Thyroid gland (tissue), 4 donors: ENCODE results near the gene CD200. TPM values are rescaled to one million over a fixed set of nuclear protein-coding genes. Genes with fewer than 3 reads are reported as not detected.
"Not testable (repeated sequence)": the region's sequence is repeated elsewhere in the genome, so short reads cannot be mapped to it uniquely, and the experiment has no call there.

Experiments used
- DNase-seq, 2 donors: peaks; one replicate each; pipeline ENCODE4 v3.0.0-alpha.2; 2019
- H3K27ac ChIP-seq, 3 donors: fragments of 200-600 bp; sonication (generic); 1 replicate in 2 of 3; 2 replicates in 1 of 3; pipeline ENCODE4 v1.5.1; 2016 to 2019; ENCODE audit warnings: mild to moderate bottlenecking in 1 of 3, moderate library complexity in 1 of 3
- H3K27me3 ChIP-seq: fragments of 200-600 bp; sonication (generic); one replicate; pipeline ENCODE4 v1.5.1; 2019
- H3K36me3 ChIP-seq, 2 donors: fragments of 200-600 bp; sonication (generic); one replicate each; pipeline ENCODE4 v1.5.1; 2016 to 2019
- H3K4me1 ChIP-seq, 2 donors: fragments of 200-600 bp; sonication (generic); one replicate each; pipeline ENCODE4 v1.5.1; 2017 to 2019
- H3K4me3 ChIP-seq, 3 donors: fragments of 200-600 bp; sonication (generic); replicated peaks in 1 of 3; 1 replicate in 2 of 3; 2 replicates in 1 of 3; pipeline ENCODE4 v1.5.1; 2016; ENCODE audit warnings: mild to moderate bottlenecking in 1 of 3
- H3K9me3 ChIP-seq: fragments of 200-600 bp; sonication (generic); one replicate; pipeline ENCODE4 v1.5.1; 2017
- POLR2A ChIP-seq, 2 donors: fragments of 450-650 bp; IDR thresholded peaks; one replicate each; pipeline ENCODE4 v1.6.1; 2017; ENCODE audit warnings: antibody characterized with exemption in 2 of 2, mild to moderate bottlenecking in 2 of 2, moderate library complexity in 1 of 2
- WGBS, 2 donors: methylation state at CpG; one replicate each; pipeline ENCODE4 v1.1.5; 2017; 5-methylcytosine and 5-hydroxymethylcytosine counted together
- intact Hi-C: fragments of 100-400 bp; cut with DNase I; formaldehyde crosslinking; loops from one replicate; pipeline ENCODE4 v1.15.1; 2023
- total RNA-seq, 4 donors: library from RNA; depleted of rRNA; stranded (reverse); fragments of >200 nt; gene quantifications; one replicate each; pipeline ENCODE4 v1.2.3, GENCODE V29; 2016
- TF ChIP-seq, protein P1 (sequence below), 6 experiments: fragments of 200-600 bp in 3 of 6; fragments of 450-650 bp in 3 of 6; sonication (generic) in 3 of 6; IDR thresholded peaks; one replicate each; pipeline ENCODE4 v1.5.1; 2016 to 2019; ENCODE audit warnings: antibody characterized with exemption in 6 of 6, mild to moderate bottlenecking in 2 of 6, inconsistent platforms in 1 of 6, moderate library complexity in 1 of 6

Gene CD200
- total RNA-seq, 4 donors from 2014 or later, result 13.2 to 18.7 (median 15.8) TPM

DNA sequence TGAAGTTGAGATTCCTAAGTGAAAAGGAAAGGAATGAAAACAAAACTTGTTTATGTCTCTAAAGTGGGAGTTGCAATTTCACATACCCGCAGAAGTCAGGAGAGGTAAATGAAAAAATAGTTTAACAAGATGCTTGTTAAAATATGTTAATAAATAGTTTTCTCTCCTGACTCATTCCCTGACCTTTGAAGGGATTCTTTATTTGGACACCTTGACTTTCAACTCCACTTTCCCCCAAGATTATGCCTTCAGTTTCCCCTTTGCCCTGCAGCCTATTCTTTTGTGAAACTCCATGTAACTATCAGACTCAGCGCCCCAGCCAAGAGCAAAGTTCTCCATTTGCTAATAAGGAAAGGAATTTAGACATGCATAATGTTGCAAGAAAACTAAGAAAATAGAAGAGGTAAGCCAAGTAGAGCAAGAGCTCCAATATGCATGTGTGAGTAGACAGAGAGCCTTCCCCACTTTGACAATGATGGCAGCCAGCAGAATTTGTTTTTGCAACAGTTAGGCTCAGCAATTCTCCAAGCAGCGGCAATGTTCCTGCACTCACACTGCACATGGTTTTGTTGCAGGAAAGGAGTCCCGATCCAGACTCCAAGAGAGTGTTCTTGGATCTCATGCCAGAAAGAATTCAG is 61.2 kb downstream of the CD200 start:
- H3K9me3 ChIP-seq, result no peaks in the 10 kb centered on the region
- H3K36me3 ChIP-seq, result no peaks in the 10 kb centered on the region
- TF ChIP-seq POLR2A (IDR thresholded peaks at IDR 0.05), result no peak
- TF ChIP-seq, protein P1, sequence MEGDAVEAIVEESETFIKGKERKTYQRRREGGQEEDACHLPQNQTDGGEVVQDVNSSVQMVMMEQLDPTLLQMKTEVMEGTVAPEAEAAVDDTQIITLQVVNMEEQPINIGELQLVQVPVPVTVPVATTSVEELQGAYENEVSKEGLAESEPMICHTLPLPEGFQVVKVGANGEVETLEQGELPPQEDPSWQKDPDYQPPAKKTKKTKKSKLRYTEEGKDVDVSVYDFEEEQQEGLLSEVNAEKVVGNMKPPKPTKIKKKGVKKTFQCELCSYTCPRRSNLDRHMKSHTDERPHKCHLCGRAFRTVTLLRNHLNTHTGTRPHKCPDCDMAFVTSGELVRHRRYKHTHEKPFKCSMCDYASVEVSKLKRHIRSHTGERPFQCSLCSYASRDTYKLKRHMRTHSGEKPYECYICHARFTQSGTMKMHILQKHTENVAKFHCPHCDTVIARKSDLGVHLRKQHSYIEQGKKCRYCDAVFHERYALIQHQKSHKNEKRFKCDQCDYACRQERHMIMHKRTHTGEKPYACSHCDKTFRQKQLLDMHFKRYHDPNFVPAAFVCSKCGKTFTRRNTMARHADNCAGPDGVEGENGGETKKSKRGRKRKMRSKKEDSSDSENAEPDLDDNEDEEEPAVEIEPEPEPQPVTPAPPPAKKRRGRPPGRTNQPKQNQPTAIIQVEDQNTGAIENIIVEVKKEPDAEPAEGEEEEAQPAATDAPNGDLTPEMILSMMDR (IDR thresholded peaks at IDR 0.05), result no peak
- peaks cover 11 to 19% of the 10 kb centered on the region in 2 donors for H3K4me1 ChIP-seq
- no peaks in the 10 kb centered on the region for H3K27me3 ChIP-seq
- intact Hi-C loops, result no loop called here
- H3K4me3 ChIP-seq, result no peak overlapping the region
- WGBS, 2 donors, result 72 to 80% methylated on average over 4 of the region's 4 CpGs
- no peak for DNase-seq
- no peak overlapping the region for H3K27ac ChIP-seq

DNA sequence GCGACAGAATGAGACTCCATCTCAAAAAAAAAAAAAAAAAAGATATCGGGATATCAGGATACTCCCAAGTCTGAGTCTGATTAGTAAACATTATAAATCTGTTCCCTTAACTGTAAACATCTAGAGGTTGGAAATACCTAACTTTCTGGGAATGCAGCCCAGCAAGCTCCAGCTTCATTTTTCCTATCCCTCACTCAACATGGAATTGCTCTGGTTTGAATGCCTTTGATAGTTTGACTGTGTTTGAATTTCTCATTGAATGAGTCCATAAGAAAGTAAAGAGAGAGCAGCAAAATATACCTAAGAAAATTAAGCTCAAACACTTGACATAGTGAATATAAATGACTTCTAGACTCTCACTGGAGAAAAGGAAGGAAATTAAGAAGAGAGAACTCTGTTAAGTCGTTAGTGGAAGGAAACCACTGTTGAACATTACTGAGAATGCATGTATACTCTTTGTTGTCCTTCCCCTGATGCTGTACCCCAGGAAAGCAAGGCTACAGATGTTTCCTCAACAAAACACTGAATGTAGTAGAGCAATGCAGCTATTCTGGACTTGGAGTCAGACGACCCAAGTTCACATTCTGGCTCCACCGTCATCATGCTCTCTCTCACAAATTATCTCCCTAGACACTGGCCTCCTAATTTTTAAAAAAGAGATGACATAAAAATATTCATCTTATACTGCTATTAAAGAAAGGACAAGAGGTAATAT is 62.4 kb downstream of the CD200 start:
- WGBS, 2 donors, result 62% methylated on average over 5 of the region's 5 CpGs
- H3K27ac ChIP-seq, result no peak overlapping the region
- DNase-seq, result no peak
- H3K4me3 ChIP-seq, result no peak overlapping the region
- H3K27me3 ChIP-seq, result no peaks in the 10 kb centered on the region
- no peaks in the 10 kb centered on the region for H3K36me3 ChIP-seq
- H3K9me3 ChIP-seq, result no peaks in the 10 kb centered on the region
- TF ChIP-seq, protein P1 (IDR thresholded peaks at IDR 0.05), result no peak
- TF ChIP-seq POLR2A (IDR thresholded peaks at IDR 0.05), result no peak
- intact Hi-C loops, result no loop called here
- H3K4me1 ChIP-seq, result peaks cover 11 to 19% of the 10 kb centered on the region in 2 donors

DNA sequence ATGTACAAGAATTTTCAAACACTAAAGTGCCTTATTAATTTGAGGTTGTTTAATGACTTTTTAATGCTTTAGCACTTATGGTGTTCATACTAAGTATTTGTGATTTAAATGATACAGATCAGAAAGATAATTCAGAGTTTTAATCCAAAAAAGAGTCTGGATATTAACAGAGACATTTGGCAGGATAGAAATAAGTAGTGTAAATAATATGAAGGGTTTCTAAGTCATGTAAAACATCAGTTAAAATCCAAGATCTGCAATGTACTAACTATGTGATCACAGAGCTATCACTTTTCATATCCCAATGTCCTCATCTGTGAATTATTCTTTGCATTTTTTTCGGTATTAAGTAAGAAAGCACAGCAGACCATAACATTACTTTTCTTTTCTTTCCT is 62.9 kb downstream of the CD200 start:
- intact Hi-C loops, result no loop called here
- Histone ChIP-seq H3K9me3 (no peaks in the 10 kb centered on the region), H3K27ac (no peak overlapping the region), H3K4me3 (no peak overlapping the region), H3K36me3 (no peaks in the 10 kb centered on the region), H3K27me3 (no peaks in the 10 kb centered on the region), H3K4me1 (peaks cover 11 to 17% of the 10 kb centered on the region in 2 donors)
- no peak for DNase-seq
- no peak for TF ChIP-seq POLR2A (IDR thresholded peaks at IDR 0.05)
- TF ChIP-seq, protein P1 (IDR thresholded peaks at IDR 0.05), result no peak
- 0% methylated on average over 1 of the region's 1 CpG for WGBS, 2 donors

DNA sequence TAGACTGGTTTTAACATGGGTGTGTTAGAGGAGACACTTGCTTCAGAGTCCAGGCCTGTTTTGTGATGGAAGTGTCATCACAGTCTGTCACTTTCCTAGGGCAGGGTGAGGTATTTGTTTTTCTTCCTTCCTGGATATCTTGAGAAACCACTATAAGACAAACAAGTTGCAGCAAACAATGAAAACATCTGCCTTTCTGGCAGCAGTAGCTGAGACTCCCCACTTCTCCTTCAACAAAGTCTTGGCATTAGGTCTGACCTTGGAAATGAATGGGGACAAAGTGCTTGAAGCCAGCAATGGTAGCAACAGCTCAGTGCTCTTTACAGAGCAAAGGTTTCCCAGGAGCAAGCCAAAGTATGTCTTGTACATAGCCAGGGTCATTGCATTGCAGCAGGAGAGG is 64.6 kb downstream of the CD200 start:
- peaks cover 4 to 9% of the 10 kb centered on the region in 2 donors for H3K4me1 ChIP-seq
- H3K36me3 ChIP-seq, result no peaks in the 10 kb centered on the region
- intact Hi-C loops, result no loop called here
- no peak overlapping the region for H3K4me3 ChIP-seq
- DNase-seq, result no peak
- TF ChIP-seq POLR2A (IDR thresholded peaks at IDR 0.05), result no peak
- TF ChIP-seq, protein P1 (IDR thresholded peaks at IDR 0.05), result no peak
- H3K27me3 ChIP-seq, result no peaks in the 10 kb centered on the region
- H3K27ac ChIP-seq, result no peak overlapping the region
- no peaks in the 10 kb centered on the region for H3K9me3 ChIP-seq

DNA sequence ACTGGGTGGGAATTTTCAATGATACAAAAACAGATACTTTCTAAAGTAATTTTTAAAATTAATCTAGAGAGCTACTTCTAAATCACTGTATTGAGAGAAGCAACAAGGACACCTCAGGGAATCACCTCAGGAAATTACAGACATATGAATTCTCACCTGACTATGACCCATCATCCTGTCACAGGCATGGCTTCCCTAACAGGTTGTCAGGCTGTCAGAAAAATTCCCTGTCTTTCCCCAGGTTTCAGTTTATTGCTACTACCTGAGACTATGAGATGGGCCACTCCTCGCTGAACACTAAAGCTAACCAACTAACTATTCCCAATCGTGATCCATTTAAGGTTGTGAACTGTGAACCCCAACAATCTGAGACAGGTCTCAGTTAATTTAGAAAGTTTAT is 66.1 kb downstream of the CD200 start:
- H3K27ac ChIP-seq, result no peak overlapping the region
- H3K9me3 ChIP-seq, result no peaks in the 10 kb centered on the region
- H3K36me3 ChIP-seq, result no peaks in the 10 kb centered on the region
- H3K4me3 ChIP-seq, result no peak overlapping the region
- 89 to 96% methylated on average over 2 of the region's 2 CpGs for WGBS, 2 donors
- intact Hi-C loops, result no loop called here
- peaks cover 4 to 9% of the 10 kb centered on the region in 2 donors for H3K4me1 ChIP-seq
- no peak for TF ChIP-seq POLR2A (IDR thresholded peaks at IDR 0.05)
- TF ChIP-seq, protein P1 (IDR thresholded peaks at IDR 0.05), result no peak
- DNase-seq, result no peak
- H3K27me3 ChIP-seq, result no peaks in the 10 kb centered on the region

DNA sequence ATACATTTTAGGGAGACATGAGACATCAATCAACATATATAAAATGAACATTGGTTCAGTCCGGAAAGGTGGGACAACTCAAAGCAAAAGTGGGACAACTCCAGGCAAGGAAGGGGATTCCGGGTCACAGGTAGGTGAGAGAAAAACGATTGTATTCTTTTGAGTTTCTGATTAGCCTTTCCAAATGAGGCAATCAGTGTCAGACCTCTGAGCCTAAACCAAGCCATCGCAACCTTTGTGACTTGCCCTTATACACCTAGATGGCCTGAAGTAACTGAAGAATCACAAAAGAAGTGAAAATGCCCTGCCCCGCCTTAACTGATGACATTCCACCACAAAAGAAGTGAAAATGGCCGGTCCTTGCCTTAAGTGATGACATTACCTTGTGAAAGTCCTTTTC is 66.6 kb downstream of the CD200 start:
- DNase-seq, H3K4me3 ChIP-seq, H3K36me3 ChIP-seq, intact Hi-C loops, H3K4me1 ChIP-seq, H3K27me3 ChIP-seq, H3K27ac ChIP-seq, H3K9me3 ChIP-seq: not testable (repeated sequence)
- WGBS, 2 donors, result 93% methylated on average over 6 of the region's 6 CpGs

DNA sequence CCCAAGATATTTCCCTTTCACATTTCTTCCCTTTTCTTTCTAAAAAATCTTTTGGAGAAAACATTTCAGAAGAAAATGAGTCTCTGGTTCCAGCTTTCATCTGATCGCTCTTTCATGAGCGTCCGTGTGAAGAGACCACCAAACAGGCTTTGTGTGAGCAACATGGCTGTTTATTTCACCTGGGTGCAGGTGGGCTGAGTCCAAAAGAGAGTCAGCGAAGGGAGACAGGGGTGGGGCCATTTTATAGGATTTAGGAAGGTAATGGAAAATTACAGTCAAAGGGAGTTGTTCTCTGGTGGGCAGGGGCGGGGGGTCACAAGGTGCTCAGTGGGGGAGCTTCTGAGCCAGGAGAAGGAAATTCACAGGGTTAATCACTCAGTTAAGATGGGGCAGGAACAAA is 67.4 kb downstream of the CD200 start:
- H3K4me3 ChIP-seq, H3K9me3 ChIP-seq, H3K4me1 ChIP-seq, intact Hi-C loops, H3K27ac ChIP-seq, H3K36me3 ChIP-seq, H3K27me3 ChIP-seq, DNase-seq: not testable (repeated sequence)
- 92 to 96% methylated on average over 5 of the region's 5 CpGs for WGBS, 2 donors
